CD4-positive, alpha-beta T cell treated with Interleukin-2 at 100 ng/mL for 4 hours (primary cell): ENCODE measurements around the gene TNFRSF4.

Experiments used
- DNase-seq: peaks from one replicate; pipeline ENCODE4 v3.0.0-alpha.2; 2020; ENCODE audit warnings: low spot score

TNFRSF4 gene

GRCh38 chr1:1169429-1170214 is 44.3 kb downstream of the TNFRSF4 start:
- DNase-seq = no peak

DNA sequence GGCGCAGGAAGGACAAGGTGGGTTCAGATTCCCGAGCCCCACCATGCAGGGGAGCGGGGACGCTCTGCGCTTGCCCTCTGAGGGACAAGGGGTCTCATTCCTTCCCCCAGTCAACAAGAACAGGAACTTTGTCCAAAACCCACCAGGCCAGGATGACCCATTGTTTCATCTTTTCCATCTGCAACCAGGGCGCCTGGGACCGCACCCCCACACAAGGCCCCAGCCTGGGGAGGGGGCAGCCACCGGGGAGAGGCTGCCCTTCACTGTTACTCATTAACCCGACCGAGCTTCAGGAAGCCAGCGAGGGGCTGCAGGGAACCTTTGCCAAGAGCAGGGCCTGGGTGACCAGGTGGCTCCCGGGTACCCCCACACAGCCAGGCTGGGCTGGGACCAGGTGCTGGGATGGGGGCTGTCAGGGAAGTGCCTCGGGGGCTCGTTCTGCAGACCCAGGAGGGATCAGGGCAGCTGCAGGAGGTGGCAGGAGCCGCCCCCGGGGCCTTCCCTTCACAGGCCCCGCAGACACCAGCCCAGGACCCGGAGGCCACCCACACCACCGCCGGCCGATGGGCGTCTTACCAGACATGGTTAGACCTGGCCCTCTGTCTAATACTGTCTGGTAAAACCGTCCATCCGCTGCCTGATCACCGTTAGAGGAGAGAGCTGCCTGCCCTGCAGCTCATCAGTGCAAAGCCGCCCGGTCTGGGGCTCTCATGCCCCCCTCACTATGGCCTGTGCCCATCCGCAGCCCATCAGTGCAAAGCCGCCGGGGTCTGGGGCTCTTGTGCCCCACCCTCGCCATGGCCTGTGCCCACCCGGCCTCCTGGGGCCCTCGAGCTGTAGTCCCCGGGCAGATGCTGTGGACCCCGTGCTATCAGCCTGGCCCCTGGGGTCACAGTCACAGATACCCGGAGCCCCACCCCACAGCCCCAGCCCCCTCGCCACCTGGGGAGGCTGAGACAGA is 45.2 kb downstream of the TNFRSF4 start:
- no peak for DNase-seq

DNA sequence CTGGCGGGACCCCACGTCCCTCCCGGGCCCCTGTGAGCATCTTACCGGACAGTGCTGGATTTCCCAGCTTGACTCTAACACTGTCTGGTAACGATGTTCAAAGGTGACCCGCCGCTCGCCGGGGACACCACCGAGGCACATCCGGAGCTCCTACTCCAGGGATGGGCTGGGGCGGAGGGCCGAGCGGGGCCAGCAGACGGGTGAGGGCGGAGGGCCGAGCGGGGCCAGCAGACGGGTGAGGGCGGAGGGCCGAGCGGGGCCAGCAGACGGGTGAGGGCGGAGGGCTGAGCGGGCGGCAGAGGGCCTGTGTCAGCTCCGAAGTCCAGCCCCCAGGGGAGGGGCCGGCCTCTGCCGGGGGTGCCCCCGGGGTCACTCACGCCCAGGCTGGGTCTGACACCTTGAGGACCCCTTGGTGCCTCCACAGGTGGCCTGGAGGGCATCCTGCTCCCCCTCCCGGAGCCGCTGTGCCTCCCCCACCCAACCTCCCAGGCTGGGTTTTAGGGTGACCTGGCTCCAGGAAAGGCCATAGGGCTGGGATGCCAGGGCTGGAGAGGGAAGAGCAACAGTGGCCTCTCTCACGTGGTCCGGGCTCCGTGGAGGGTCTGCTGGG is 46.0 kb downstream of the TNFRSF4 start:
- no peak for DNase-seq

DNA sequence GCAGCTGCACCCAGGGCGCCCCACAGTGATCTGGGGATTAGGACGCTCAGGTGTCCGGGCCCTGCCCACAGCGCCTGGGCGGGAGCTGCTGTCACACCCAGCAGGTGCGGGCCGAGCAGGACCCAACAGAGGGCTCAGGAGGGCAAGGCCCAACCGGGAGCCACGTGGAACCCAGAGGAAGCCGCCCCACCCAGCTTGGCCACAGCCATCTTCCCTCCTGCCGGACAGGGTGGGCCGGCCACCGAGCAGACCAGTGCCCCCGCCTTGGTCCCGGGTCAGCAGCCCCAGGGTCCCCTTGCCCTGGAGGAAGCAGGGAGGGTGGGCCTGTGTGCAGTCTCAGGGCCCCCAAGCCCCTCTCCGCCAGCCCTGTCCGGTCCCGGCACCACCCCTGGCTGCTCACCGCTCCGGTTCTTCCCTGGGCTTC is 46.5 kb downstream of the TNFRSF4 start:
- DNase-seq = no peak

GRCh38 chr1:1166642-1167397 is 47.1 kb downstream of the TNFRSF4 start:
- DNase-seq = no peak

DNA sequence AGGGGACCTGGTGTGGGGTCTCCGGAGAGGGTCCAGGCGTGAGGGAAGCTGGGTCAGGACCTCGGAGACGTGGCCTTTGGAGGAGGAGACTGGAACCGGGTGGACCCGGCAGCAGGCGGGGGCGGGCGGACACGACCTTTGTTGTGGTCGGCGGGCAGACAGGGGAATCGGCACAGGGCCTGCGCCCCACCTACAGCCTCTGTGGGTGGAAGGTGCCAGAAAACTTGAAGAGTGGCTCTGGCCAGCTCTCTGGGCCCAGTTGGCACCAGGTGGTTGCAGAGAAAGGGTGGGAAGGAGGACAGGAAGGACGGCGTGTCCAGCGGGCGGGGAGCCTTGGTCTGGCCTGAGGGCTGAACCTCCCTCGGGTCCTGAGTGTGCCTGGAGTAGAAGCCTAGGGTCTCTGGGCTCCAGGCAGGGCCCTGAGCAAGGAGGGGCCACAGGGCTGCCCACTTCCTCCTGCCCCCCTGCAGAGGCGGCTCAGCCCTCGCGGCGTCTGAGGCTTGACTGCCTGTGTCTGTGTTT is 48.0 kb downstream of the TNFRSF4 start:
- no peak for DNase-seq

DNA sequence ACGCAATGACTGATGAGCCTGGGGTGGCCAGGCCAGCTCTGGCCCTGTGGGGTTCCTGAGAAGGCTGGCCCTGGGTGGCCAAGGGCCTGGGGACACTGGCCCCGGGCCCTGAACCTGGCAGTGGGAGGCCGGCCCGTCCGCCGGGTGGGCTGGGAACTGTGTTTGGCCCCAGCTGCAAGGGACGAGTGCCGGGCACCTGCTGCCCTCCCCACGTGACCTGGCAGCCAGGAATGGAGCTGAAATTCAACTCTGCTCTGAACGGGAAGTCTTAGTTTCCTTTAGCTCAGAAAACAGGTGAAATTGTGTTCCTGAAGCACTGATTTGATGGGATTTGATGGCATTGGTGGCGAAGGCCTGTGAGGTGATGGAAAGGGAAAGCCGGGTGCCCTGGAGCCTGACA is 48.5 kb downstream of the TNFRSF4 start:
- no peak for DNase-seq

DNA sequence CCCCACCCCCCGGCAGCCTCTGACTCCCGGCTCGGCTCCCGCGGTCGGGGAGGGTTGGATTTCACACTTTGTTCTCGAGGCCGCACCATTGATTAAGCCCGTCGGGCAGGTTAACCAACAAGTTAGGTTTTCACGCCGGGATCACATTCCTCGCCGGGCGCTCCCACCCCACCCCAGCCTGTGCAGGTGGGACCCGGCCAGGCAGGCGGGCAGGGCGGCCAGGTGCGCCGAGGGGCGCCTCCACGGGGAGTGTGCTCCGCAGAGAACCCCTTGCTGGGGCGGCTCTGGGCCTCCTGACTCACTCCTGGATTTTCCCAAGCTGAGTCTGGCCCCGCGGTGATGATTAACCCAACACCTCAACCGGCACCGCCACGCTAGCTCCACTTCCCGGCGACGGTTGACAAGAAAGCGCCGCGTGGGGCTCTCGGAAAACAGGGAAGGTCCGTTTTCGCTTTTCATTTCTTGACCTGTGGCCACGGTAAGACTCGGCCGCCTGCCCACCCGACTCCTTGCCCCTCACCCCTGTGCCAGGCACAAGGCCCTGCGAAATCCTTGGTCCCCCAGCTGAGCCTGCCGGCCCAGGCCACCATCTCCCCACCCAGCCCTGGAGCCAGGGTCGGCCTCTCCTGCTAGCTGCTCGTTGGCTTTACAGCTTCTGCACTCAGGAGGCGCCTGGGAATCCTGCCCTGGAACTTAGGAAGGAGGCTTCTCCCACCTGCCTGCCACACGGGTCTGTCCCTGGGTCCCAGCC is 49.1 kb downstream of the TNFRSF4 start:
- no peak for DNase-seq

- DNase-seq = no peak
Observed at GRCh38 chr1:1164361-1164700, 49.6 kb downstream of the TNFRSF4 start.

GRCh38 chr1:1163538-1164070 is 50.3 kb downstream of the TNFRSF4 start:
- DNase-seq = no peak

- no peak for DNase-seq
Observed at GRCh38 chr1:1162597-1163537, 51.1 kb downstream of the TNFRSF4 start.

DNA sequence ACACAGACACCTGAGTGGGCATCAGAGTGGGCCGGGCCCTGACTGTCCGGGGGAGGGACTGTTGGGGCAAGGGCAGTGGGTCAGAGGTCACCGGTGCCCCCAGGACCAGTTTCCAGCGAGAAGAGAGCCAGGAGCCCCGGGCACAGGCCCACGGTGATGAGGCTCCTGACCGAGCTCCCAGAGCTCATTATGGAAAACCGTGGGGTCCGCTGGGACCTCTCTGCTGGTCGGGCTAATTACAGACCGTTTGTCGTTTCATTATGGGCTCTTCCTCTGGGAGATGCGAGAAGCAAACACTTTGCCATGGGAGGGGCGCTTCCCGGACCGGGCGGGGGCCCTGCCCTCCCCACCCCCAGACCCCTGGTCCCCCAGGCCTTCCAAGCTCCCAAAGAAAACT is 52.3 kb downstream of the TNFRSF4 start:
- no peak for DNase-seq
